Inflammatory macrophage (primary cell): Measurements from ENCODE around the gene CLK2.
A peak's percentile ranks its signal among the peaks of the same experiment; 100 is the strongest.

ENCODE experiments used
- DNase-seq, 2 donors: peaks; one replicate each; pipeline ENCODE4 v3.0.0-alpha.2; 2020 to 2022
- total RNA-seq, 18 experiments: gene quantifications; one replicate each; lab custom pipeline; 2026; ENCODE audit warnings: mixed read lengths in 6 of 18, inconsistent platforms in 2 of 18; lab: John Stamatoyannopoulos, UW

CLK2 gene
- 10.8 to 33.7 (median 28.6) reads per million in 18 experiments for total RNA-seq

GRCh38 chr1:155273343-155274245 is at the start of gene CLK2:
Gene CLK2, minus strand, starts transcription at chr1:155273504. Its CDS starts 2,527 bp downstream, at chr1:155270977.
- DNase-seq: peak; percentile 97 to 98

- peak in 1 of 2 donors; percentile 13 for DNase-seq
Observed at GRCh38 chr1:155322571-155322952, 49.3 kb upstream of the CLK2 start.

GRCh38 chr1:155321639-155322503 is 48.6 kb upstream of the CLK2 start:
- DNase-seq: no peak

DNA sequence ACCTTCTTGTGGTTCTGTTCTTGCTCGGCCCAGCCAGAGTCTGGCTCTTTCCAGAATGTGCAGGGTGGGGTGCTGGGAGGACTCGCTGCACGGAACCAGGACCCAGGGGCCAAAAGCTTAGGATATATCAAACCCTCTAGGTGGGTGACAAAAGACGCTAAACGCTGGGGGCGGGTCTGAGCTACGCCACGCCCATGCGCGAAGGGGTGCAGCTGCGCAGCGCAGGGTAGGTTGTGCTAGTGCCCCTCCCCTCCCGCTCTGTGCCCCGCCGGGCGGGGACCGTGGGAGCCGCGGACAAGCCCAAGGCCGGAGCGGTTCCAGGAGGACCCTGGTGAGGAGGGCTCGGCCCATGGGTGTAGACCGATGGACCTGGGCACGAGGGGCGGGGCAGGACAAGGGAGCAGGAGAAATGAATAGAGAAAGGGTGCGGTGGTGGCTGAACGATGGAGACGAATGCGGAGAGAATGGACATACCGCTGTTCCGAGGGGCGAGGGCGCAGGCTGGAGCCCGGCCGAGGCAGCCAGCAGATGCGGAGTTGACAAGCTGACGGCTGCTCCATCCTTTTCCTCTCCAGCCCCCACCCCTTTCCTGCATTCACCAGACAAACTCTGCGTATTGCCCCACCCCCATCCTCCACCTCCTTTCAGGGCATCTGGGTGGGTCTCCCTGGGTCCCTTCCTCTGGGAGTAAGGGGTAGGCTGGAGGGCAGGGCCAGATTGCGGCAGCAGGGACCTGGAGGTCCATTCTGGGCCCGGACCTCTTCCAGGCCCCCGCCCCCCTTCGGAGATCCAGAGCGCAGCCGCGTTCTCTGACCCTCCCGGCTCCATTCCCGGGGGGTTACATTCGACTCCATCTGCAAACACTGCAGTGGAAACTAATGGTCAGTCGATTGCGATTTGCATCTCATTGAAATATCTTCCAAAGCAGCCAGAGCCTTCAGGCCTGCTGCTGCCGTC is 47.6 kb upstream of the CLK2 start, which contains the start of gene RUSC1:
Gene RUSC1 (plus strand): TSS at position 234 of the 957 bp plus-strand sequence. CDS start 880 bp downstream, outside the sequence.
- DNase-seq: peak; percentile 51 to 52

DNA sequence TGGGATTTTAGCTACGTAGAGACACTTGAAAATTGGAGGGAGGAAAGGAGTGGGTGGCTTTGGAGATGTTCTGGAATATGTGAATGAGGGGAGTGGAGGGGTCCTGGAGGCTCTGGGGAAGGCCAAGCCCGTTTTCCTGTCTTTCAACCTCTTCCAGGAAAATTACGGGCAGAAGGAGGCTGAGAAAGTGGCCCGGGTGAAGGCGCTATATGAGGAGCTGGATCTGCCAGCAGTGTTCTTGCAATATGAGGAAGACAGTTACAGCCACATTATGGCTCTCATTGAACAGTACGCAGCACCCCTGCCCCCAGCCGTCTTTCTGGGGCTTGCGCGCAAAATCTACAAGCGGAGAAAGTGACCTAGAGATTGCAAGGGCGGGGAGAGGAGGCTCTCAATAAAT is 46.9 kb upstream of the CLK2 start:
- no peak for DNase-seq

DNA sequence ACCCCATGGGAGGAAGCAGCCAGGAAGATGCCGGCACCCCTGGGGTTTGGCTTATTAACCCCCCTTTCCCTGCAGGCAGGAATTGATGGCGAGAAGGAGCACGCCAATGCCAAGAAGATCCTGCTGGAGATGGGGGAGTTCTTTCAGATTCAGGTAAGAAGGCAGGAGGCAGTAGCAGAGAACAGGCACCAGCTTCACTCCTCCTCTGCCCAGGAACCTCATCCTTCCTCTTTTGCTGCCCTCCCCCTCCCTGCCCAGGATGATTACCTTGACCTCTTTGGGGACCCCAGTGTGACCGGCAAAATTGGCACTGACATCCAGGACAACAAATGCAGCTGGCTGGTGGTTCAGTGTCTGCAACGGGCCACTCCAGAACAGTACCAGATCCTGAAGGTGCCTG is 46.2 kb upstream of the CLK2 start:
- no peak for DNase-seq

GRCh38 chr1:155318082-155318481 is 44.8 kb upstream of the CLK2 start:
- DNase-seq: no peak

GRCh38 chr1:155316922-155317321 is 43.6 kb upstream of the CLK2 start:
- DNase-seq: no peak

DNA sequence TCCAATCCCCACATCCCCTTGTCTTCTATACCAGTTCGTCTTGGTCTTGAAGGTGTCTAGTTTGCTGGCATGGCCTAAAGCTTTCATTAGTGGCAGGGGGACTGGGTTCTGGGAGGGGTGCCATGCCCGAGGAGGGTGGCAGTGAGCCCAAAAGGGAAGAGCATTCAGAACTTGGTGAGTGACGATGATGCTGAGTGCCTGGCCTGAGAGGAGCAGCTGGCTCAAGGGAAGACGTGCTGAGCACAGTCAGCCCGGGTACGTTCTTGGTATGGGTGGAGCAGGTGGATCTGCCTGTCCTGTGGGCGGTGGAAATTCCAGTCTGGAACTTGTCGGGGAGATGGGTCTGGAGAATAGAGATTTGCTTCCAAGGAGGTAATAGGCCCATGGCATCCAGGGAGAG is 40.0 kb upstream of the CLK2 start:
- DNase-seq: no peak

DNA sequence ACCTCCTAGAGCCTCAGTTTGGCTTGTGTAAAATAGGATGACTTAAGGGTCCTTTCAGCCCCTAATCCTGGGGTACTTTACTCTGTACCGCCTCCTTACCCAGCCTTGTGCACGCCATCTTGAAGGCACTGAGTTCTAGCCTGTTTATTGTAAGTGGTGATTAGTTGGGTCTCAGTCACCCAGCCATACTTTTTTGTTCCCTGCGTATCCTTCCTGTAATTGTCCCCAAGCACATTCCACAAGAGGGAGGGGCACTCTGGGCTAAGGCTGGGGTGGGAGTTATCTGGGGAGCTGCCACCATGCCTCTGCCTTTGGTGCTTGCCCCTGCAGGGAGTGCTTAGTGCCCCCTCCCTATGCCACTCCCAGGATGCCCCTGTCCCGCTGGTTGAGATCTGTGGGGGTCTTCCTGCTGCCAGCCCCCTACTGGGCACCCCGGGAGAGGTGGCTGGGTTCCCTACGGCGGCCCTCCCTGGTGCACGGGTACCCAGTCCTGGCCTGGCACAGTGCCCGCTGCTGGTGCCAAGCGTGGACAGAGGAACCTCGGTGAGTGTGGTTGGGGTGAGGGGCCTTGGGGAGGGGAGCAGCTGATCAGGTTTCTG is 36.2 kb upstream of the CLK2 start:
- no peak for DNase-seq

GRCh38 chr1:155308493-155309422 is 35.5 kb upstream of the CLK2 start, which contains the start of gene FDPS:
Gene FDPS, plus strand, starts transcription at chr1:155308866. Its CDS starts 924 bp downstream, at chr1:155309790.
- peak; percentile 99 to 100 for DNase-seq

DNA sequence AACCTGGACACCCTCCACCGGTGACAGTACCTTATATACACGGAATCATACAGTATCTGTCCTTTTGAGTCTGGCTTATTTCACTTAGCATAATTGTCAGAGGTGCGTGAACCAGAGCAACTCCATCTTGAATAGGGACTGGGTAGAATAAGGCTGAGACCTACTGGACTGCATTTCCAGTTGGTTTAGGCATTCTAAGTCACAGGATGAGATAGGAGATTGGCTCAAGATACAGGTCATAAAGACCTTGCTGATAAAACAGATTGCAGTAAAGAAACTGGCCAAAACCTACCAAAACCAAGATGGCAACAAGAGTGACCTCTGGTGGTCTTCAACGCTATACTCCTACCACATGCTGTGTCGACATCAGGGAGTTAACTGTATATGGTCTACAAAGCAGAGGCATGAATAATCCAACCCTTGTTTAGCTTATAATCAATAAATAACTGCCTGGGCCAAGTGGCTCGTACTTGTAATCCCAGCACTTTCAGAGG is 34.0 kb upstream of the CLK2 start:
- DNase-seq: peak; percentile 35 to 38

GRCh38 chr1:155305881-155306391 is 32.6 kb upstream of the CLK2 start:
- DNase-seq: no peak

GRCh38 chr1:155304558-155305063 is 31.3 kb upstream of the CLK2 start:
- DNase-seq: no peak

DNA sequence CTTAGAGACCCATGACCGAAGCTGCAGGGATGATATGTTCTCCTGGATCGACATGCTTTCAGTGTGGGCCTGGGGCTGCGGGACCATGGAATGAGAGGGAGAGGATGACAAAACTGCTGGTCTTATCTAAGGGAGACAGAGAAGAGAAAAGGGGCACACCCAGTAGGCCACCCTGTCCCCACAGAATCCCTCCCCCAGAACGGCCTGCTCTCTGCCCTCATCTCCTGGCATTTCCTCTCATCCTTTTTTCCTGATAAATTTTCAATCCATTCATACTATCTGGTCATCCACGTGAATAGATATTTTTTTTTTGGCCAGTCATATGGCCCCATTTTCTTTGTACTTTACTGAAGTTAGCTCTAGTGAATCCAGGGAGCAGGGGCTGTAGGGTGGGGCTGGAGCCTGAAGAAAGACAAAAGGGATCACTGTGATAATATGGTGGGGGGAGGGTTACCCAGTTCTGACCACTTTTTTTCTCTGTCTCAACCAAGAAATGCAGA is 28.1 kb upstream of the CLK2 start, which contains the start of gene PKLR:
Gene PKLR (minus strand): TSS at position 97 of the 500 bp plus-strand sequence. CDS start 43 bp downstream, at position 54.
- no peak for DNase-seq

DNA sequence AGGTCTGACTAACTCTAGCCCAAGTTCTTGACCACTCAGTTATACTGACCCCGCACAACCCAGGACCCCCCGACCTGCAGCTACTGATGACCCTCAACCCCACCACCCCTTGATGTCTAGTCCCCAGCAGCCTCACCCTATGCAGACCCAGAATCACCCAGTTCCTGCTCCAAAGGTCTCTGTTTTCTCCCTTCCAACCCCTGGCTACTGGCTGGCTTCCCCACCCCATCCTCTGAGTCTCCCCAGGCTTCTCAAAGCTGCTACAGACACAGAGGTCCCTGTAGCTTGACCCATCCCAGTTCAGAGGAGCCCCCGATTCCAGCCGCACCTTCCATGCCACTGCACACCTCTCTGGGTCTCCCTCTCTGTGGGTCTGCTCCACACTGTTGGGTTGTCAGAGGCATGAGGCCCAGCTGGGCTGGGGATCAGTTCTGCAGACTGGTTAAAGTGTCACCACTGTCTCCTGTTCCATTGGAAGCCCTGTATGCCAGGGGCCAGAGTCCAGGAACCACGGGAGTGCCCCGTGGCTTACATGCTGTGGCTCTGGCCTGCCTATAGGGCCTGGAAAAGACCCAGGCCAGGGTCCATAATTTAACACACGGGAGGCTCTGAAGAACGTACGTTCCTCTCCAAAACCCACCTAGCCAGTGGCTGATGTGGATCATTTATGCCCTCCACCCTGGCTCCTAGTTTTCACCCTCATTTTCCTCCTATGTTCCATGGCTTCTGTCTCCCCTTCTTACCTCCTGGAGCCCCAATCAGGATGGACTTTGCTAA is 27.4 kb upstream of the CLK2 start:
- DNase-seq: no peak

GRCh38 chr1:155300024-155300423 is 26.7 kb upstream of the CLK2 start:
- DNase-seq: no peak

DNA sequence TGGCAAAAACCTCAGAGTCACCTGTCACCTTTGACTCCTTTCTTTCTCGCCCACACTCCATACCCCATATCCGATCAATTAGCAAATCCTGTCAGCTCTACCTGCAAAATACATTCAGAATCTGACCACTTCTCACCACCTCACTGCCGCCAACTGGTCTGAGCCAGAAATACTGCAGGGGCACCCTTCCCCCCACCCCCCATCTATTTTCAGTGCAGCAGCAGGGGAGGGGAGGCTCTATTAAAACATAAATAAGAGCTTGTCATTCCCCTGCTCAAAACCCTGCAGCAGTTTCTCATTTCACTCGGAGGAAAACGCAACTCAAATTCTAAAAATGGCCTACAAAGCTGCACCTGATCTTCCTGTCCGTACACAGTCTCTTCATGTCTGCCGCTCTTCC is 24.1 kb upstream of the CLK2 start:
- DNase-seq: no peak
